Measurements from ENCODE around the gene RFX3.
A peak's percentile ranks its signal among the peaks of the same experiment; 100 is the strongest.

Gene RFX3

DNA sequence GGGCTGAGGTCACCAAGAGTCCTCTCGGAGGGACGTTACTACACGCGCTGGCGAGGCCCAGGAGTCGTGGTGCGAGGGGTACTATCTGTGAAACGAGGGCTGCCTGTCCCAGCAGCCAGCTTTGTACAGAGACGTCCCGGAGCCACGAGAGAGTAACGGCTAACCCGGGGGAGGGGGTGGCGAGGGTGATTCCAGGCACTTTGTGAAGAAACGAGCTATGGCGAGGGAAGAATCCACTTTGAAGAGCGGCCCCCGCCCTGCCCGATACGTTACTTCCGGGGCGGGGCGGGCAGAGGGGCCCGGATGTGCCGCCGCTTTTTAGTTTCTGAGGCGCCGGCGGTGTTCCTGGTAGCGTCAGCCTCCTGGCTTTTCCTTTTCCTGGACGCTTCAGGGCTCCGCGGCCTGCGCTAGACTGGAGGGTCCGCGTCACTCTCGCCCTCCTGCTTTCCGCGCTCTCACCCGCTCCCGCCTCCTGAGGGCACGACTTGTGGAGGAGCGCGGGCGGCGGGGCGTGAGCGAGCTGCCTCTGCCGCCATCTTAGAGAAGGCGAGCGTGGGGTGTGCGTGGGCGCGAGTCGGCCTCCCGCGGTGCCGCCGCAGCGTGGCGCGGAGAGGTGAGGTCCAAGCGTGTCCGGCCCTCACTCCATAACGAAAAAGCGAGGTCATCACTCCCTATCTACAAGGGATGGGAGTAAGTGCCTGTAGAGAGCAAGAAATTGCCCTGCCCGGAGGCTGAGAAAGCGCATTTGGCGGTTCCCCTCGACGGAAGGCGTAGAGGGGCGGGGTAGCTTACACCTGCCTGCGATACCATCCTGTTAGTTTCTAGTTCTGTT is 580 bp upstream of the RFX3 start:
- TF ChIP-seq FOXM1 (IDR thresholded peaks at IDR 0.05; ENCODE audit: borderline replicate concordance, low read depth), result 0 out of 2 replicates have a peak, but pooled peaks have one; percentile 18
- TF ChIP-seq CREB1 (IDR thresholded peaks at IDR 0.05; ENCODE audit: low read depth), result peak; percentile 60; the same call in 1 of the 2 replicates
- TF ChIP-seq EGR1 (IDR thresholded peaks at IDR 0.05), result peak; percentile 99
- TF ChIP-seq RAD21 (IDR thresholded peaks at IDR 0.05; ENCODE audit: low read depth), result no peak
- TF ChIP-seq YY1 (IDR thresholded peaks at IDR 0.05; ENCODE audit: low read depth), result peak; percentile 94
- TF ChIP-seq TCF12 (IDR thresholded peaks at IDR 0.05; ENCODE audit: low read depth), result peak; percentile 48
- no peak for TF ChIP-seq CEBPB (IDR thresholded peaks at IDR 0.05)
- 0 out of 2 replicates have a peak, but pooled peaks have one; percentile 32 for TF ChIP-seq NFIC (IDR thresholded peaks at IDR 0.05)
- TF ChIP-seq EP300 (IDR thresholded peaks at IDR 0.05; ENCODE audit: borderline replicate concordance), result 0 out of 2 replicates have a peak, but pooled peaks have one; percentile 25
- peak; percentile 96 for TF ChIP-seq TAF1 (IDR thresholded peaks at IDR 0.05; ENCODE audit: low read depth)
- TF ChIP-seq, protein P1, sequence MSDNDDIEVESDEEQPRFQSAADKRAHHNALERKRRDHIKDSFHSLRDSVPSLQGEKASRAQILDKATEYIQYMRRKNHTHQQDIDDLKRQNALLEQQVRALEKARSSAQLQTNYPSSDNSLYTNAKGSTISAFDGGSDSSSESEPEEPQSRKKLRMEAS (IDR thresholded peaks at IDR 0.05), result peak; percentile 89
- no peak; the same call in 1 of the 2 replicates for TF ChIP-seq TEAD4 (IDR thresholded peaks at IDR 0.05)

DNA sequence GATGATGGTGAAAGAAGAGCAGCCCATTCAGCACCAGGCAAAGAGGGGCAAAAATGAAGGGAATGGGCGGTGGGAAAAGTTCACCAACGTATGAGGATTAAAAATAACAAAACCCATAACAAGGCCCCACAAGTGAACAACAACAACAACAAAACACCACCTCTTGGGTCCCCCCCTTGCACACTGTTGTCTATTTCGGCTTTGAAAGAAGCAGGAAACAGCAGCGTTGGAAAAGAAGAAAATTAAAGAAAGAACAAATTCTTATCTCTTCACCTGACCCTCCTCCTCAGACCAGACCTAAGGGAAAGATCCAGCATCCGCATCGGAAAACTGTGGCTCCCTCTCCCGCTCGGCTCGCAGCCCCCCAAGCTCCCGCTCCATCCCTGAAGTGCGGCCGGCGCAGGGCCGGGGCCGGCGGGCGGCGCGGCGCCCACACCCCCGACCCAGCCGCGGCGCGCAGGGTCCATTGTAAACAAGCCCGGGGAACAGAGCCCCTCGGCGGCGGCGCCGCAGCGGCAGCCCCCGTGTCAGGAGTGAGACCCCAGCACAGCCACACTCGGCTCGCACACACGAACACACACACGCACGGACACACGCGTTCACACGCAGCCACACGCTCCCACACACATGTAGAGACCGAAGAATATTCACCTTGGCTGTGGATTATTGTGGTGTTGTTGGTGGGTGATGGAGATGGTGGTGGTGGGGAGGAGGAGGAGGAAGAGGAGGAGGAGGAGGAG is 535 bp downstream of the RFX3 start:
- no peak for TF ChIP-seq EP300 (IDR thresholded peaks at IDR 0.05; ENCODE audit: borderline replicate concordance)

DNA sequence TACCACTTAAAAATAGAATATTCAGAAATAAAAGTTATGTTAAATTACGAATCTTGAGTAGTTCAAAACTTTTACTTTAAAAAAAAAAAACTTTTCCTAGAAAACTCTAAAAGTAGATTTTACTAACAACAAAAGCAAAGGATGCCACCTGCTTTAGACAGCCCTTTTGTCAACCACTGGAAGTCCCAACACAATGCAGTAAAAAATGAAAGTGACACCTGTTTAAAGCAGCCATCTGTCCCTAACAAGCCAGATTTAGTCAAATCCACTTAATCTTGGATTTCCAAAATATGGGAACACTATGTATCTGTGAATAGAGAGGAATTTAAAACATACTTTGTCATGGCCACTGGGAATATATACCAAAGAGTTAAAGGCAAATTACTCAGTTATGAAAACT is 3.8 kb downstream of the RFX3 start:
- TF ChIP-seq CEBPB (IDR thresholded peaks at IDR 0.05), result no peak
- no peak for TF ChIP-seq TCF12 (IDR thresholded peaks at IDR 0.05; ENCODE audit: low read depth)
- no peak for TF ChIP-seq EP300 (IDR thresholded peaks at IDR 0.05; ENCODE audit: borderline replicate concordance)
- TF ChIP-seq FOXM1 (IDR thresholded peaks at IDR 0.05; ENCODE audit: borderline replicate concordance, low read depth), result no peak
- TF ChIP-seq CREB1 (IDR thresholded peaks at IDR 0.05; ENCODE audit: low read depth), result no peak
- no peak for TF ChIP-seq NFIC (IDR thresholded peaks at IDR 0.05)
- no peak for TF ChIP-seq YY1 (IDR thresholded peaks at IDR 0.05; ENCODE audit: low read depth)
- TF ChIP-seq, protein P1 (IDR thresholded peaks at IDR 0.05), result no peak
- TF ChIP-seq ZBTB7A (IDR thresholded peaks at IDR 0.05; ENCODE audit: low read depth), result no peak
- TF ChIP-seq TEAD4 (IDR thresholded peaks at IDR 0.05), result no peak
- no peak for TF ChIP-seq TAF1 (IDR thresholded peaks at IDR 0.05; ENCODE audit: low read depth)
- no peak for TF ChIP-seq RAD21 (IDR thresholded peaks at IDR 0.05; ENCODE audit: low read depth)
- no peak for TF ChIP-seq EGR1 (IDR thresholded peaks at IDR 0.05)
- TF ChIP-seq, protein P2, sequence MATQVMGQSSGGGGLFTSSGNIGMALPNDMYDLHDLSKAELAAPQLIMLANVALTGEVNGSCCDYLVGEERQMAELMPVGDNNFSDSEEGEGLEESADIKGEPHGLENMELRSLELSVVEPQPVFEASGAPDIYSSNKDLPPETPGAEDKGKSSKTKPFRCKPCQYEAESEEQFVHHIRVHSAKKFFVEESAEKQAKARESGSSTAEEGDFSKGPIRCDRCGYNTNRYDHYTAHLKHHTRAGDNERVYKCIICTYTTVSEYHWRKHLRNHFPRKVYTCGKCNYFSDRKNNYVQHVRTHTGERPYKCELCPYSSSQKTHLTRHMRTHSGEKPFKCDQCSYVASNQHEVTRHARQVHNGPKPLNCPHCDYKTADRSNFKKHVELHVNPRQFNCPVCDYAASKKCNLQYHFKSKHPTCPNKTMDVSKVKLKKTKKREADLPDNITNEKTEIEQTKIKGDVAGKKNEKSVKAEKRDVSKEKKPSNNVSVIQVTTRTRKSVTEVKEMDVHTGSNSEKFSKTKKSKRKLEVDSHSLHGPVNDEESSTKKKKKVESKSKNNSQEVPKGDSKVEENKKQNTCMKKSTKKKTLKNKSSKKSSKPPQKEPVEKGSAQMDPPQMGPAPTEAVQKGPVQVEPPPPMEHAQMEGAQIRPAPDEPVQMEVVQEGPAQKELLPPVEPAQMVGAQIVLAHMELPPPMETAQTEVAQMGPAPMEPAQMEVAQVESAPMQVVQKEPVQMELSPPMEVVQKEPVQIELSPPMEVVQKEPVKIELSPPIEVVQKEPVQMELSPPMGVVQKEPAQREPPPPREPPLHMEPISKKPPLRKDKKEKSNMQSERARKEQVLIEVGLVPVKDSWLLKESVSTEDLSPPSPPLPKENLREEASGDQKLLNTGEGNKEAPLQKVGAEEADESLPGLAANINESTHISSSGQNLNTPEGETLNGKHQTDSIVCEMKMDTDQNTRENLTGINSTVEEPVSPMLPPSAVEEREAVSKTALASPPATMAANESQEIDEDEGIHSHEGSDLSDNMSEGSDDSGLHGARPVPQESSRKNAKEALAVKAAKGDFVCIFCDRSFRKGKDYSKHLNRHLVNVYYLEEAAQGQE (IDR thresholded peaks at IDR 0.05; ENCODE audit: low read depth), result no peak
- TF ChIP-seq, protein P3, sequence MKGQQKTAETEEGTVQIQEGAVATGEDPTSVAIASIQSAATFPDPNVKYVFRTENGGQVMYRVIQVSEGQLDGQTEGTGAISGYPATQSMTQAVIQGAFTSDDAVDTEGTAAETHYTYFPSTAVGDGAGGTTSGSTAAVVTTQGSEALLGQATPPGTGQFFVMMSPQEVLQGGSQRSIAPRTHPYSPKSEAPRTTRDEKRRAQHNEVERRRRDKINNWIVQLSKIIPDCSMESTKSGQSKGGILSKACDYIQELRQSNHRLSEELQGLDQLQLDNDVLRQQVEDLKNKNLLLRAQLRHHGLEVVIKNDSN (IDR thresholded peaks at IDR 0.05), result no peak

DNA sequence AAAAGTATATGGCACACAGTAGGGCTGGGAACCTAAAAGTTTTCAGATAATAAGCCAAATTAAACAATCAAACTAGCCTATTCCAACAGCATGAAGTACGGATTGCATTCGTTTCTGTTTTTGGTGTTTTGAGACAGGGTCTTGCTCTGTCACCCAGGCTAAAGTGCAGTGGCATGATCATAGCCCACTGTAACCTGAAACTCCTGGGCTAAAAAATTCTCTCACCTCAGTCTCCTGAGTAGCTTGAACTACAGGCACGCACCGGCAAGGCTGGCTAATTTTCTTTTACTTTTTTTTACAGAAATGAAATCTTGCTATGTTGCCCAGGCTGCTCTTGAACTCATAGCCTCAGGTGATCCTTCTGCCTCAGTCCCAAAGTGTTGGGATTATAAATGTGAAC is 5.2 kb downstream of the RFX3 start:
- no peak for TF ChIP-seq ZBTB7A (IDR thresholded peaks at IDR 0.05; ENCODE audit: low read depth)
- TF ChIP-seq, protein P3 (IDR thresholded peaks at IDR 0.05), result no peak
- TF ChIP-seq, protein P1 (IDR thresholded peaks at IDR 0.05), result no peak
- no peak for TF ChIP-seq RAD21 (IDR thresholded peaks at IDR 0.05; ENCODE audit: low read depth)
- TF ChIP-seq TAF1 (IDR thresholded peaks at IDR 0.05; ENCODE audit: low read depth), result no peak
- no peak for TF ChIP-seq NFIC (IDR thresholded peaks at IDR 0.05)
- TF ChIP-seq EGR1 (IDR thresholded peaks at IDR 0.05), result no peak
- TF ChIP-seq YY1 (IDR thresholded peaks at IDR 0.05; ENCODE audit: low read depth), result no peak
- TF ChIP-seq CEBPB (IDR thresholded peaks at IDR 0.05), result no peak
- TF ChIP-seq TCF12 (IDR thresholded peaks at IDR 0.05; ENCODE audit: low read depth), result no peak
- no peak for TF ChIP-seq TEAD4 (IDR thresholded peaks at IDR 0.05)
- TF ChIP-seq EP300 (IDR thresholded peaks at IDR 0.05; ENCODE audit: borderline replicate concordance), result no peak
- TF ChIP-seq CREB1 (IDR thresholded peaks at IDR 0.05; ENCODE audit: low read depth), result no peak
- TF ChIP-seq FOXM1 (IDR thresholded peaks at IDR 0.05; ENCODE audit: borderline replicate concordance, low read depth), result no peak

DNA sequence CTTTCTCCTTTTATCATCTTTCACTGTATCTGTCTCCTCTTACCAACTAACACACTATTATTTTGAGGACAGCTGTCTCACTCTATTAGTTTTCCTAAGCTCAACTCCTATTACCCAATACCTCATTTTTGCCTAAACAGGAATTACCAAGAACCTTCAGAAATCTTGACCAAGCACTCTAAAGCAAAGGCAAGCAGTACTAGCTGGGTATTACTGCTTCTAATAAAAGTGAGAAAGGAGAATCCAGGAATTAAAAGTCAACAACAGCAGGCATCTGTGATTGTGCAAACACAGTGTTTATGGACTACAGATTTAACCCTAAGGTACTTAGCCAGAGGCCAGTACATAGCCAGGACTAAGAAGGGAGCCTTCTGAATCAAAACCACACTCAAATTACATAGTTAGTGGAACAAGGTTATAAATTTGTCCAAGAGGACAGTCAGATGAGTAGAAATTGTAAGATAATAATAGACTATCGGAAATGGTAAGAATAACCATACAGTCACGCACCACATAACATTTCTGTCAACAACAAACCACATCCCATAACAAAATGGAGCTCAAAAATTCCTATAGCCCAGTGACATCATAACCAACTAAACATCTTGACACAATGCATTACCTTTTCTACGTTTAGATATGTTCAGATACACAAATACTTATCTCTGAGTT is 8.3 kb downstream of the RFX3 start:
- TF ChIP-seq FOXM1 (IDR thresholded peaks at IDR 0.05; ENCODE audit: borderline replicate concordance, low read depth), result no peak
- TF ChIP-seq NFIC (IDR thresholded peaks at IDR 0.05), result no peak
- no peak for TF ChIP-seq TEAD4 (IDR thresholded peaks at IDR 0.05)
- TF ChIP-seq TAF1 (IDR thresholded peaks at IDR 0.05; ENCODE audit: low read depth), result no peak
- no peak for TF ChIP-seq YY1 (IDR thresholded peaks at IDR 0.05; ENCODE audit: low read depth)
- TF ChIP-seq CREB1 (IDR thresholded peaks at IDR 0.05; ENCODE audit: low read depth), result no peak
- TF ChIP-seq, protein P3 (IDR thresholded peaks at IDR 0.05), result no peak
- no peak for TF ChIP-seq ZBTB7A (IDR thresholded peaks at IDR 0.05; ENCODE audit: low read depth)
- TF ChIP-seq, protein P1 (IDR thresholded peaks at IDR 0.05), result no peak
- no peak for TF ChIP-seq EGR1 (IDR thresholded peaks at IDR 0.05)
- TF ChIP-seq CEBPB (IDR thresholded peaks at IDR 0.05), result no peak
- TF ChIP-seq EP300 (IDR thresholded peaks at IDR 0.05; ENCODE audit: borderline replicate concordance), result no peak
- TF ChIP-seq TCF12 (IDR thresholded peaks at IDR 0.05; ENCODE audit: low read depth), result no peak
- no peak for TF ChIP-seq RAD21 (IDR thresholded peaks at IDR 0.05; ENCODE audit: low read depth)
- TF ChIP-seq, protein P2 (IDR thresholded peaks at IDR 0.05; ENCODE audit: low read depth), result no peak

All from Ishikawa (cell line).